ENCODE results near the gene RAD50.

The RAD50 gene

GRCh38 chr5:132662925-132663770 is 106.4 kb downstream of the RAD50 start:
- no peak for DNase-seq

- DNase-seq = no peak
Observed at GRCh38 chr5:132663771-132664695, 107.3 kb downstream of the RAD50 start.

- DNase-seq = no peak
Observed at GRCh38 chr5:132664696-132665209, 108.0 kb downstream of the RAD50 start.

- DNase-seq = no peak
Observed at GRCh38 chr5:132665574-132666080, 108.8 kb downstream of the RAD50 start.

GRCh38 chr5:132666310-132667123 is 109.7 kb downstream of the RAD50 start:
- no peak for DNase-seq

- no peak for DNase-seq
Observed at GRCh38 chr5:132667309-132667708, 110.5 kb downstream of the RAD50 start.

- DNase-seq = no peak
Observed at GRCh38 chr5:132667761-132668705, 111.3 kb downstream of the RAD50 start.

- DNase-seq = no peak
Observed at GRCh38 chr5:132668706-132669454, 112.1 kb downstream of the RAD50 start.

- no peak for DNase-seq
Observed at GRCh38 chr5:132669455-132669820, 112.7 kb downstream of the RAD50 start.

GRCh38 chr5:132669966-132670882 is 113.4 kb downstream of the RAD50 start:
- DNase-seq = no peak

- DNase-seq = no peak
Observed at GRCh38 chr5:132671000-132671399, 114.2 kb downstream of the RAD50 start.

GRCh38 chr5:132673488-132673887 is 116.7 kb downstream of the RAD50 start:
- DNase-seq = no peak

GRCh38 chr5:132673939-132674630 is 117.3 kb downstream of the RAD50 start, which contains the start of gene IL4:
Gene IL4 (plus strand): TSS chr5:132673989. CDS start chr5:132674051, 62 bp downstream.
- DNase-seq = no peak

GRCh38 chr5:132674671-132675506 is 118.1 kb downstream of the RAD50 start:
- no peak for DNase-seq

- no peak for DNase-seq
Observed at GRCh38 chr5:132675936-132676689, 119.3 kb downstream of the RAD50 start.

GRCh38 chr5:132677191-132677590 is 120.4 kb downstream of the RAD50 start:
- no peak for DNase-seq
